Measurements from ENCODE around the gene CCDC177.

Gene CCDC177

DNA sequence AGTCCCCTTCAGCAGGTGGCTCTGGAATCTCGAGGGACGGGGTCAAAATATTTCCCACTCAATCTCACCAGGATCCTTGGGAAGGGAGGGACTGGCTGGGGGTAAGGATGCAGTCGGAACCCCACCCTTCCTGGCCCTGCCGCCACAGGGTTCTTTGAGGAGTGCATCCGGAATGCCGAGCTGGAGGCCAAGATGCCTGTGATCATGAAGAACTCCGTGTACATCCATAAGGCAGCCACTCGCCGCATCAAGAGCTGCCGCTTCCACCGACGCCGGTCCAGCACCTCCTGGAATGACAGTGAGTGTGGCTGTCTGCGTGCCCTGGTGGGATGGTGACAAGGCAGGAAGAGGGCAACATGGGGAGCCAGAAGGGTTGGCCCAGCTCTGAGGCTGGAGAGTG, 47.0 kb downstream of the CCDC177 start:
- no peak for DNase-seq

DNA sequence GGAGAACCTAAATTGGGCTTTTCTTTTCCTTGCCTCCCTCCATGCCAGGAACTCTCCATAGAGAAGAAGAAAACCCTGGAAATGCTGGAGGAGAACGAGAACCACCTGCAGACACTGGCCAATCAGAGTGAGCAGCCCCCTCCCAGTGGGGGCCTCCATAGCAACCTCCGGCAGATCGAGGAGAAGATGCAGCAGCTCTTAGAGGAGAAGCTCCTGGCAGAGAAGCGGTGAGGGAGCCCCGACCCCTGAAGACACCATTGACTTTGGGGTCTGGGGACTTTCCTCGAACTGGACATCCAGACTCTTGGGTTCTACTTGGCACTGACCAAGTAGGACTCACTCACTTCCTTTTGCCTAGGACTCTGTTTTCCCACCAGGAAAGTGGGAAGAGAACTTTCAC, 48.8 kb downstream of the CCDC177 start:
- DNase-seq, result no peak

DNA sequence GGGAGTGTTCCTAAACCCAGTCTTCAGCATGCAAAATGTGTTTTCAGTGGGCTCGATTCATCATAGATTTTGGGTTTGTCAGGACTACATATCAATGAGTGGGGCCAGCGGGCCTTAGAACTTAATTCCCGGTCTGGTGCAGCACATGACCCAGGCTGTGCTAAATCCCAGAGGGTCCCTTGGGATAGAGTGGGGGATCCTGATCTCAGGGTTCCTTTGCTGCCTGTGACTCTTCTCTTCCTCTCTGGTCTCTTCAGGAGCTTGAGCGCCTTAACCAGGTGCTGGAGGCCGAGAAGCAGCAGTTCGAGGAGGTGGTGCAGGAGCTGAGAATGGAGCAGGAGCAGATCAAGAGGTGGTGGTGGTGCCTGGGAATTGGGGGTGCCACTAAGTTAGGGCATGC, 52.6 kb downstream of the CCDC177 start:
- DNase-seq, result no peak

Data from stimulated activated CD4-positive, alpha-beta T cell treated with anti-CD3 and anti-CD28 coated beads, Interleukin-12 subunit alpha, Interleukin-12 subunit beta, amount 100 ng/mL, for 4 hours (primary cell).